Measurements from ENCODE around the gene SHISAL1. TPM values are rescaled to one million over a fixed set of nuclear protein-coding genes. Genes with fewer than 3 reads are reported as not detected.

The SHISAL1 gene
- total RNA-seq, 1 experiment from 2014 or later = 8.7 TPM

DNA sequence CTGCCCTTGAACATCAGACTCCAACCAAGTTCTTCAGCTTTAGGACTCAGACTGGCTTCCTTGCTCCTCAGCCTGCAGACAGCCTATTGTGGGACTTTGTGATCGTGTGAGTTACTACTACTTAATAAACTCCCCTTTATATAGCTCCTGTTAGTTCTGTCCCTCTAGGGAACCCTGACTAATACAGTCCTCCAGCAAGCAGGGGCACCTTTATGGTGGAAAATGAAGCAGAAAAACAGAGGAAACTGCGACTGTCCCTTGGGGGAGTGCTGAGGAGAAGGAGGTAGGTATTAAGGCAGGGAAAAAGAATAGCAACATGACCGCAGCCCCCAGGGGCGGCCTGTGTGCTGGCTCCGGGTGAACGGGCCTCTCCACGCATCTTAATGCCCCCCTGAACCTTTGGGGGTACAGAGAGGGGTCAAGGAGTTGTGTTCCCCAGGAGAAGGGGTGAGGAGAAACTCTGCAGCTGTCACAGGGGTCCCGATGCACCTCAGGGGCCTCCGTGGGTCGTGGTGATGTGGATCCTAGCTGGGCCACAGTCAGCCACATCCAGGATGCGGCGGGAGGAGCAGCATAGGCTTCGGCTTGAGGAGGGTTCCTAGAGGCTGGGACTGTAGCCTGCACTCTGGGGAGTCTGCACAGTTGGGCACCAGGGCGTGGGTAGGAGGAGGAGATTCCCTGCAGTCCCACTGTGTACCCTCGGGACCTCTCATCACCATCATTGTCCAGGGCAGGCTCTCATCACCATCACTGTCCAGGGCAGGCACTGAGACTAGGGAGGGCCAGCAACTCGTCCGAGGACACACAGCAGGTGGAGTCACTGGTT is 34.3 kb downstream of the SHISAL1 start:
- DNase-seq (ENCODE audit: low read depth) = no peak

DNA sequence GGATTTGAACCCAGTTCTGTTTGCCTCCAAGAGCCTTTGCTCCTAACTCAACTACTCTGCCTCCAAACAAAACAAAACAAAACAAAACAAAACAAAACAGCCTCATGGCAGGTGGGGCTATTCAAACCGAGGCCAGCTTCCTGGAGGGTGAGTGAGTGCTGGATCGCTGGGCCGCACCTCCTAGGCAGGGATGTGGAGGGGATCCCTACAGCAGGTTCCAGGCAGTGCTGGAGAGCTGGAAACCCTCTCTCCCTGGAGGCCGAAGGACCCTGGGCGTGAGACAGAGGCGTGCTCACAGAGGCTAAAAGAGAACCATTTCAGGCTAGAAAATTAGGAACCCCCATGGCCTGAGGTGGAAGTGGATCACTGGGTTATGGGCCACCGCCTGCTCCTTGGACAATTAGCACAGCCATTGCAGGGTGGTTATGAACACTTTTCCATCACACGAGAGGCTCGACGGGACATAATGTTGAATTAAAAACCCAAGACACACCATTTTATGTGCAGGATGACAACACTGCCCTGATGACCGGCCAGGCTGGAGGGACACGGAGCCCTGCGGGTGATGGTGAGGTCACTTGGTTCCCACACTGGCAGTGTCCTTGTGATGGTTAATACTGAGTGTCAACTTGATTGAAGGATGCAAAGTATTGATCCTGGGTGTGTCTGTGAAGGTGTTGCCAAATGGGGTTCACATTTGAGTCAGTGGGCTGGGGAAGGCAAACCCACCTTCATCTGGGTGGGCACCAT is 35.2 kb downstream of the SHISAL1 start:
- DNase-seq (ENCODE audit: low read depth) = no peak

- DNase-seq (ENCODE audit: low read depth) = no peak
Measured at GRCh38 chr22:44276706-44277356, 35.9 kb downstream of the SHISAL1 start.

DNA sequence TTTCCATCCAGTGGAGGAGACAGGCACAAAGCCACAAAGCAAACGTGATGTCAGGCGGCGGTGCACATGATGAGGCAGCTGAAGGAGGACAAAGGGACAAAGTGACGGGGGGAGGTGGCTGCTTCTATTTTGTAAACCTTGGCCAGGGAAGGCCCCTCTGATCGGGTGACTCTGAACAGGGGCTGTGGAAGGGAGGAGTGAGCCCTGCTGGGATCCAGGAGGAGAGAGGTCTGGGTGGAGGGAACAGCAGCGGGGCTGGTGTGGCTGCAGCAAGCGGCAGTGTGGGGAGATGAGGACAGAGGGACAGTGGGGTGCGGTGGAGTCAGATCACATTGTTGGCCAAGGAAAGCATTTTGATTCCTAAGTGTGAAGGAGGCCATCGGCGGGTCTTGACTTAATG is 36.7 kb downstream of the SHISAL1 start:
- DNase-seq (ENCODE audit: low read depth) = no peak

DNA sequence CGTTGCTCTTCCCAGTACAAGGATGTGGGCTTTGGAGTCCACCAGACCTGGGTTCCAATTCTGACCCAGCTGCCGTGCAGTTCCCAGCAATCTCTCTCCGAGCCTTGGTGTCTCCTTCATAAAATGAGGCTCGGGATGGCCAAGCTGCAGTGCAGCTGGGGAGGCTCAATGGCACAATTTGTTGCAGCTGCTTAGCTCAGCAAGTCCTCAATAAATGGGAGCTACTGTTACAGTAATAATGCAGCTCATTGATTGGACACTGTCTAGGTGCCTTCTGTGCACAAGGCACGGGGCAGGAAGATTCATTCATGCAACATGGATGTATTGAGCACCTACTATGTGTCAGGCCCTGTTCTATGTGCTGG is 37.1 kb downstream of the SHISAL1 start:
- DNase-seq (ENCODE audit: low read depth) = no peak

DNA sequence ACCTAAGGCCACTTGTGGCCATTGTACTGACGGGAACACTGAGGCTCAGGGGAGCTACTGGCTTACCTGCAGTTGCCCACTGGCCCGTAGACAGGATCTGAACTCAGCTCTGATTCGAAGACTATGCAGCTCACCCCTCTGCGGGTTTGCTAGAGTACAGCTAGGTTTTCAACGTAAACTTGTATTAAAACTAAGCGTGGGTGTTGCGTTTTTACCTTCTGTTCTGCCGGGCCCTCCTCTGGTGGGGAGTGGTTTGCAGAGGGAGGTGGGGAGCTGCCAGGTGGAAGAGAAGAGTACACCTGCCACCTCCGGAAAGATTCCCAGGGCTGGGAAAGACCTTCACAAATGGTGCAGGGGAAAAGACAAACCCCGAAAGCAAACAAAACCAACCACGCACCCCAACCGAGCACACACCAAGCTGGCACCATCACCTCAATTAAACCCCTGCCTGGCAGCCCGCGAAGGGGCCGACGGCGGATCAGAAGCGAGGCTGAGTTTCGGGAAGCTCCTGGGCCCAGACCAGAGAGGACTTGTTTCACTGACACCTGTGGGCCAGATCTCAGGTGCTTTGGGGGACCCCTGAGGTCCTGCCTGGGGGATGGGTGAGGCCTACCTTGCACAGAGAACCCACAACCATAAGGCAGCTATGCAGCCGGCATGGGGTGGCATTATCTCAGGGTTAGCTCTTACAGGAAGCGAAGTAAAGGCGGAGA is 37.7 kb downstream of the SHISAL1 start:
- DNase-seq (ENCODE audit: low read depth) = no peak

DNA sequence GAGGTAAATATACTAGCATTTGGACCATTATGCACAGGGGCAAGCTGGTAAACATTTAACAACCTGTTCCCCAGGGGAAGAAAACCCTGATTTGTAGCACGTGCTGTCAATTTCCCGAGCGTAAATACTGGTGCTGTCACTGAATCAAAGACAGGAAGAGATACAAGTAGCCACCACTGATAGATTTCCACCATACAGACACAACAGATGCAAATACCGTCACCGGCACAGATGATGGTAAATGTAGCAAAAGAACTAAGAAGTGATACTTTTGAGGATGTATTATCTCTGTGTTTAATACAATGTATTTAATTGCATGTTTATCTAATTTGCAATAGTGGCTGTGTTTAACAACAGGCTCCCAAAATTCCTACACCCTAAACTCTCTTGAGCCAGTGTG is 39.6 kb downstream of the SHISAL1 start:
- no peak for DNase-seq (ENCODE audit: low read depth)

- no peak for DNase-seq (ENCODE audit: low read depth)
Measured at GRCh38 chr22:44272401-44272771, 40.4 kb downstream of the SHISAL1 start.

DNA sequence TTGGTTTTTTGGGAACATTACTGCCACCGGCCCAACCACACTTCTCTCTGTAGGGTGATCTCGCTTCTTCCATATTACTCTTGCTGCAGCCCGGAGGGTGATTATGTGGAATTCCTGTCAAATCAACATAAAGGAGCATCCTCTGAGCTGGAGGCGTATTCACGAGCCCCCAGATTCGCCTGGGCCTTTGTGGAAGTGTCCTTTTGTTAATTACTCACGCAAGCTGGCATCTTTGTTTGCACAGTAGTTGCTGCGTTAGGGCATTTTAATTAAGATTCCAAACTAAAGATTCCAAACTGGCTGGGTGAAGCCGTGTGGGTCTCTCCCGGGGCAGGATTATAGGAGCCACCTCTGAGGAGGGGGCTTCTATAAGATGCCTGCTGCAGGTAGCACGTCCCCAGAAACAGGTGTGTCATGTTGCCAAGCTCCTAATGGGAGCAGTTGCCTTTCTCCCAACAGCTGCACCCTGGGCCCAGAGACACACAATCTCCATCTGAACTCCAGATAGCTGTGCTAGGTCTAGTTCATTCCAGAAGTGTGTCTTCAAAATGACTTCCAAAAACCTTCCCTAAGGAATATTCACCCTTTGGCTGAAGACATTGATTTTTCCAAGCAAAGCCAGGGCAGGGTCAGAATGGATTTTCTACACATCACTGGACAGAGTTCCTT is 40.9 kb downstream of the SHISAL1 start:
- no peak for DNase-seq (ENCODE audit: low read depth)

GRCh38 chr22:44271010-44271500 is 41.7 kb downstream of the SHISAL1 start:
- DNase-seq (ENCODE audit: low read depth) = no peak

DNA sequence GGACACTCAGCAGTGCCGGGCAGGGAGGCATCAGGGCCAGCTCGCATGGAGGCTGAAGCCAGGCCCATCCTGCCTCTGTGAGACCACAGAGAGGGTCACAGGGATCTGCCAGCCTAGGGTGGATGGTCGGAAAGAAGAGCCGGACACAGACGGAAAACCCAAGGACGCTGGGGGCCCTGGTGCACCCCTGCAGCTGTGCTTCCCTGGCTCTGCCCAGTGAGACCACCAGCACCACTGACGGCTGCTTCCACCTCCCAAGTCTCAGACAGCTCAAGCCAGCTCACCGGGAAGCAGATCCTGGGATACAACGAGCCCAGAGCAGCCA is 42.2 kb downstream of the SHISAL1 start:
- DNase-seq (ENCODE audit: low read depth) = no peak

- DNase-seq (ENCODE audit: low read depth) = no peak
Measured at GRCh38 chr22:44269757-44270555, 42.8 kb downstream of the SHISAL1 start.

DNA sequence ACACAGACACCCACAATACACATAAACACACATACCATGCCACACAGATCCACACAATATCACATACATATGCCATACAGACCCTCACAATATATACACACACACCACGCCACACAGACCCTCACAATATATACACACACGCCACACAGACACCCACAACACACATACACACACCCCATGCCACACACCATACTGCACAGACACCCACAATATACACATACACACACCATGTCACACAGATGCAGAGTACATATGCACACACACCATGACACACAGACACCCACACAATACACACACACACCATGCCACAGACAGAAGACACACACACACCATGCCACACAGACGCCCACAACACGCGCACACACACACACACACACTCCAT is 43.6 kb downstream of the SHISAL1 start:
- DNase-seq (ENCODE audit: low read depth) = no peak

- DNase-seq (ENCODE audit: low read depth) = no peak
Measured at GRCh38 chr22:44268431-44269116, 44.2 kb downstream of the SHISAL1 start.

DNA sequence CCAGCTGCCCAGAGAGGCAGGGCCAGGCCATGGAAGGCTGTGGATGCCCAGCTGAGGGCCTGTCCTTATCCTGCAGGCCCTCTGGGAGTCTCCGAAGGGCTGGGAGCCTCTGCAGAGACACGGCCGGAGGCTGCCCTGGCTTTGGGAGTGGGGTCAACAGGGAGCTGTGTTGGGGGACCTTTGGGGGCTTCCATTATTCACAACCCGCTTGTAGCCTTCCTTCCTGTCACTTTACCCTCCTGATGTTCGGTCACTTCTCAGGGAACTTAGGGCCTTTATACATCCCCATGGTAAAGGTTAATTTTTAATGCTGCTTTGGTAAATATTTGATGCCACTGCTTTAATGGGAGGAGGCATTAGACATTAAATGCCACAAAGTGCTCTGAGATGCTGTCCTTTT is 44.9 kb downstream of the SHISAL1 start:
- no peak for DNase-seq (ENCODE audit: low read depth)

- DNase-seq (ENCODE audit: low read depth) = no peak
Measured at GRCh38 chr22:44266796-44267760, 45.7 kb downstream of the SHISAL1 start.

GRCh38 chr22:44263547-44263946 is 49.2 kb downstream of the SHISAL1 start:
- DNase-seq (ENCODE audit: low read depth) = no peak

DNA sequence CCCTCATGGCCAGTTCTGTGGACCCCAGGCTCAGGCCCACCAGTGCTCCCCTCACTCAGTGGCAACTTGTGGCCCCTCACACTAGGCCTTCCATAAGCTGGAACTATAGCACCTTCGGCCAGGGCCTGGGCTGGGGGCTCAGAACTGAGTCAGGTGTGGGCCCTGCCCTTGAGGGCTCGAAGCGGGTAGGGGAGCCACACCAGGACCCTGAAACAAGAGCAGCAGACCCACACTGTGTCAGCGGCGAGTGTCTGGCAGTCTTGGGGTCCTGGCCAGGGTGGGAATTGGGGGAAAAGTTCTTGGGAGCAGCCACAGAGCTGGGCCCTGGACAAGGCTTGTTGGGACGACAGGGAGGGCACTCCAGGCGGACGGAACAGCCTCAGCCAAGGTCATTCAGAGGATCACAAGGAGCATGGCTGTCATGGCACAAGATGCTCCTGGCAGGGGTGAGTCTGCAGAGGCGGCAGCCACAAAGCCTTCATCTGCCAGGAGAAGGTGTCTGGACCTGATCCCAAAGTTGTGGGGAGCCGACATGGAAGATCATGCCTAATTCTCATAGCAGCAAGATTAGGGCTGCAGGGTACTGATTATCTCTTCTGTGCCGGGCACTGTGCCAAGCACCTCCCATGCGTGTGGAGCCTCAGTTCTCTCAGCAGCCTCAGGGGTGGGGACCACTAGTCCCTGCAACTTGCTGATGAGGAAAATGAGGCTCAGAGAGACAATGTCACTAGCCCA is 50.7 kb downstream of the SHISAL1 start:
- no peak for DNase-seq (ENCODE audit: low read depth)
